K562 (cell line): ENCODE data around the gene SIK3. TPM values are rescaled to one million over a fixed set of nuclear protein-coding genes. Genes with fewer than 3 reads are reported as not detected.

Experiments used
- ATAC-seq: fragments of 200-7000 bp; cut with Tn5 transposase; 3 replicates; pipeline ENCODE4 v1.9.1; 2020; ENCODE audit warnings: moderate library complexity
- BruUV-seq: library from RNA; stranded (reverse); fragments of 400-500 nt; replicated peaks from 2 replicates; lab custom pipeline; 2021; lab: Mats Ljungman, UMichigan
- CTCF ChIA-PET: fragments of 300-600 bp; formaldehyde crosslinking; extraction: SDS; loops from one replicate; lab custom pipeline; 2021; ENCODE audit warnings: low intra/inter-chr PET ratio; lab: Yijun Ruan, JAX
- POLR2A ChIA-PET: fragments of 300-600, 350-650 bp; sonication (Branson Sonifier 250); formaldehyde crosslinking; extraction: SDS; loops from one replicate; lab custom pipeline; 2021; ENCODE audit warnings: antibody characterized with exemption, inconsistent platforms; lab: Yijun Ruan, JAX
- DNase-seq, 4 experiments: peaks; one replicate each; pipeline versions ENCODE4 v3.0.0 to v3.0.0-alpha.2; 2011 to 2018; ENCODE audit warnings: low spot score in 3 of 4, mixed read lengths in 3 of 4; ENCODE audit errors: extremely low read depth in 1 of 4
- FAIRE-seq: peaks from 2 replicates; lab custom pipeline; 2011; peaks lifted over from hg19 to GRCh38; lab: Jason Lieb, UNC
- H2AFZ ChIP-seq: 2 replicates; pipeline ENCODE4 v1.6.0; 2011; ENCODE audit warnings: low read depth, low read length, control low read depth, inconsistent platforms
- H3K27ac ChIP-seq: fragments of 200-600 bp; 3 replicates; pipeline ENCODE4 v1.8.0; 2011; ENCODE audit warnings: low read depth, mild to moderate bottlenecking, control low read depth, inconsistent platforms, low read length, moderate library complexity, mixed read lengths; ENCODE audit errors: extremely low read depth
- H3K27me3 ChIP-seq, 2 experiments: fragments of 300-600 bp in 1 of 2; 2 replicates in 1 of 2; 3 replicates in 1 of 2; pipeline versions ENCODE4 v1.6.0 to v1.8.0; 2011; ENCODE audit warnings: inconsistent platforms in 2 of 2, low read length in 2 of 2, mild to moderate bottlenecking in 1 of 2, mixed read lengths in 1 of 2, moderate library complexity in 1 of 2; ENCODE audit not compliant: control insufficient read depth in 2 of 2, insufficient read depth in 2 of 2
- H3K36me3 ChIP-seq: fragments of 300-600 bp; 3 replicates; pipeline ENCODE4 v1.8.0; 2011; ENCODE audit warnings: mild to moderate bottlenecking, low read length, inconsistent platforms; ENCODE audit not compliant: control insufficient read depth, insufficient read depth
- H3K4me1 ChIP-seq, 2 experiments: fragments of 200-600 bp in 1 of 2; replicated peaks in 1 of 2; 2 replicates in 1 of 2; 3 replicates in 1 of 2; pipeline versions ENCODE4 v1.5.1 to v1.8.0; 2011; ENCODE audit warnings: inconsistent platforms in 2 of 2, low read length in 2 of 2, mild to moderate bottlenecking in 1 of 2, mixed read lengths in 1 of 2, moderate library complexity in 1 of 2; ENCODE audit not compliant: control insufficient read depth in 2 of 2, insufficient read depth in 2 of 2
- H3K4me2 ChIP-seq: 2 replicates; pipeline ENCODE4 v1.6.1; 2011; ENCODE audit warnings: low read length, control low read depth, inconsistent platforms, mixed read lengths; ENCODE audit not compliant: insufficient read depth
- H3K4me3 ChIP-seq: fragments of 200-600 bp; sonication (generic), shearing (Covaris generic); 2 replicates; pipeline ENCODE4 v1.5.1; 2016; ENCODE audit warnings: control low read depth, inconsistent platforms
- H3K79me2 ChIP-seq: fragments of 200-600 bp; 3 replicates; pipeline ENCODE4 v1.8.0; 2011; ENCODE audit warnings: low read length, inconsistent platforms; ENCODE audit not compliant: control insufficient read depth, insufficient read depth
- H3K9ac ChIP-seq, 2 experiments: 2 replicates each; pipeline versions ENCODE4 v1.6.0 to v1.6.1; 2011; ENCODE audit warnings: low read depth in 2 of 2, low read length in 2 of 2, control low read depth in 1 of 2, inconsistent platforms in 1 of 2, mild to moderate bottlenecking in 1 of 2, mixed read lengths in 1 of 2; ENCODE audit not compliant: insufficient read depth in 1 of 2
- H3K9me1 ChIP-seq: one replicate; pipeline ENCODE4 v1.6.0; 2011; ENCODE audit warnings: inconsistent platforms, mild to moderate bottlenecking, low read length, moderate library complexity; ENCODE audit not compliant: control insufficient read depth, insufficient read depth
- H3K9me3 ChIP-seq: replicated peaks from 2 replicates; pipeline ENCODE4 v1.5.1; 2011; ENCODE audit warnings: low read depth, low read length, inconsistent platforms; ENCODE audit not compliant: control insufficient read depth, insufficient read depth
- H4K20me1 ChIP-seq: replicated peaks from 2 replicates; pipeline ENCODE4 v1.6.1; 2011; ENCODE audit warnings: low read length, inconsistent platforms, mixed read lengths; ENCODE audit not compliant: control insufficient read depth, insufficient read depth
- RFX1 ChIP-seq: fragments of 450-650 bp; IDR thresholded peaks from 2 replicates; pipeline ENCODE4 v1.6.1; 2016; ENCODE audit warnings: mild to moderate bottlenecking, moderate library complexity
- ZNF184 ChIP-seq: sonication (generic); formaldehyde crosslinking; IDR thresholded peaks from 2 replicates; pipeline ENCODE4 v1.5.0; 2020; ENCODE audit warnings: missing genetic modification reagents
- ZNF76 ChIP-seq: fragments of 250-450 bp; sonication (Bioruptor Pico); IDR thresholded peaks from 2 replicates; pipeline ENCODE4 v1.4.0; 2020; ENCODE audit warnings: mild to moderate bottlenecking, moderate library complexity, borderline replicate concordance
- WGBS: fragments of 100-300 bp; shearing (Covaris generic); methylation state at CpG from one replicate; pipeline ENCODE4 v1.1.6; 2016; ENCODE audit warnings: low coverage, mixed read lengths; ENCODE audit not compliant: insufficient coverage; ENCODE audit errors: missing lambda C conversion rate; 5-methylcytosine and 5-hydroxymethylcytosine counted together
- in situ Hi-C: fragments of 300-500 bp; cut with MboI; formaldehyde crosslinking; loops from 4 replicates; pipeline ENCODE4 v1.15.0; 2018; ENCODE audit warnings: inconsistent platforms, mixed read lengths
- intact Hi-C: fragments of 100-400 bp; cut with micrococcal nuclease; formaldehyde crosslinking; loops from 2 replicates; pipeline ENCODE4 v1.14.2; 2022
- polyA plus RNA-seq, 8 experiments: library from polyadenylated mRNA; depleted of rRNA in 4 of 8; stranded (reverse) in 5 of 8; unstranded in 3 of 8; fragments of >200 nt; fragmentation: Nextera tagmentation in 2 of 8; fragmentation: Illumina TruSeq in 1 of 8; extraction: Ambion mirVana in 2 of 8; extraction: Trizol in 1 of 8; gene quantifications; 2 replicates each; pipeline versions ENCODE4 v1.2.1 to v1.2.3, GENCODE V29; 2011 to 2014; ENCODE audit warnings: inconsistent platforms in 1 of 8, missing spikeins in 1 of 8
- total RNA-seq, 7 experiments: library from RNA; depleted of rRNA in 6 of 7; stranded (reverse); fragments of >200 nt in 6 of 7; fragmentation: Illumina TruSeq in 2 of 7; extraction: Trizol in 2 of 7; gene quantifications; 2 replicates each; pipeline versions ENCODE4 v1.2.1 to v1.2.3, GENCODE V29; 2011 to 2021; ENCODE audit warnings: low replicate concordance in 1 of 7

Gene SIK3
- total and polyA plus RNA-seq, 9 of the 15 experiments (the other 6 are each of a cell fraction or from before 2014, with no cell fraction given), result 1.6 to 21.6 (median 8.0) TPM

DNA sequence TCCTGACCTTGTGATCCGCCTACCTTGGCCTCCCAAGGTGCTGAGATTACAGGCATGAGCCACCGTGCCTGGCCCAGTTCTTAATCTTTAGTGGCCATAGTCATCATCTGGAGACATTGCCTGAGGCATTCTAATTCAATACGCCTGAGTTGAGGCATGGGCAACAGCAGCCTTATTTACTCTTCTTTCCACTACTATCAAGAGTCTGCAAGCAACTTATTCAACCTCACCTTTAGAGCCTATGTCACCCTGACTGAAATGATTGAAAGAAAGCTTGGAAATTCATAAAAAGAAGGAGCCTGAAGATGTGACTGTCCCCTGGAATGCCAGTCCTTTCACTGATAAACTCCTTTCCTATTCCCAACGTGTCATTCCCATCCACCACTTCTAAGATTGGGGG is 30.1 kb upstream of the SIK3 start:
- no peak overlapping the region for H3K27ac ChIP-seq
- intact Hi-C loops, result no loop called here
- no peak overlapping the region for H2AFZ ChIP-seq
- no peak for TF ChIP-seq ZNF184 (CRISPR knock-in tag)
- TF ChIP-seq, all 486 proteins: peak for 0
- Histone ChIP-seq H3K4me1 (no peaks in the 10 kb centered on the region), H3K79me2 (no peaks in the 10 kb centered on the region), H3K4me3 (no peak overlapping the region), H3K4me2 (no peak overlapping the region), H3K36me3 (no peaks in the 10 kb centered on the region), H4K20me1 (no peaks in the 10 kb centered on the region), H3K27me3 (peaks cover 4 to 14% of the 10 kb centered on the region in 2 experiments; a peak in 4 of 5 replicates), H3K9ac (no peak overlapping the region), H3K9me3 (no peaks in the 10 kb centered on the region), H3K9me1 (no peaks in the 10 kb centered on the region)
- ATAC-seq (no peak), DNase-seq (no peak), FAIRE-seq (no peak)
- ChIA-PET POLR2A (interaction anchor here (0.6 to 1.3 kb wide), 2 partner anchors 9 to 227 kb away, joined by 3 to 4 read pairs; no protein-coding TSS in a partner anchor), CTCF (no interaction called here)
- BruUV-seq, result no TSS peak
- in situ Hi-C loops, result no loop called here
- WGBS, result 8% methylated on average over 4 of the region's 4 CpGs

DNA sequence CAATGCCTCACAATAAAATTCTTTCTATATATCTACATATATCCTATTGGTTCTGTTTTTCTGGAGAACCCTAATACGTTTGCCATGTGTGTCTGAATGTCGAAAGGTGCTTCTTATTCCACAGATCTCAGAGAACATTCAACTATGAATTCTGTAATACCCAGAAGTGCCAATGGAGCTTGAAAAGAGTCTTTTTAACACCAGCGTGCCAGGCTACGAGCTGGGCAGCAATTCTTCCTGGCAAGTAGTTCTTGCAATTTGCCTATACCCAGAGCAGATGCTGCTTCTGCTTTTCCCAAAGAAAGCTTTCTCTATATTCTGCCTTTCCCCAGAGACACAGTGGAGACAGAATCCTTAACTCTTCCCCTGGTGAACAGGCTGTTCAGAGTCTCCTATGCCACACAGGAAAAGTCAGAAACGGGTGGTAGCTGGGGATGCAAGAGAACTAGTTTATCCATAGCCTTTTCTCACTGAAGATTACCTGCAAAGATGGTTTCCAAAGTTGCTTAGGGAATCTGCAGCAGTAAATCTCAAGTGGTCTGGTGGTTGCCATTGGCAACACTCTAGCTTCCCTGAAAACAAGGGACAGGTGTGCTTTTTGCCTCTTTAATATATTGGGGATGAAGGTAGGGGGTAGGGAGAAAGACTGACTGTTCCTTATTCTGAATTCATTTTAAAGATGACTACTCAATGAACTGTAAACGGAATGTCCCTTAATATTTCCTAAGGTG is 29.1 kb upstream of the SIK3 start:
- CTCF ChIA-PET, result no interaction called here
- ATAC-seq (no peak), DNase-seq (no peak), FAIRE-seq (no peak)
- H3K9me3 ChIP-seq, result no peaks in the 10 kb centered on the region
- no peak overlapping the region for H3K9ac ChIP-seq
- H3K9me1 ChIP-seq, result no peaks in the 10 kb centered on the region
- TF ChIP-seq RFX1 (peak; percentile 68), ZNF76 (CRISPR knock-in tag) (no peak)
- no TSS peak for BruUV-seq
- no peaks in the 10 kb centered on the region for H3K4me1 ChIP-seq
- H3K4me2 ChIP-seq, result no peak overlapping the region
- H3K79me2 ChIP-seq, result no peaks in the 10 kb centered on the region
- no peak overlapping the region for H3K27ac ChIP-seq
- no peaks in the 10 kb centered on the region for H3K36me3 ChIP-seq
- H2AFZ ChIP-seq, result no peak overlapping the region
- POLR2A ChIA-PET, result interaction anchor here (0.8 to 1.5 kb wide), 3 partner anchors 8 to 17 kb away, joined by 3 to 7 read pairs (median 3); partner anchors contain the start of gene PAFAH1B2
- no peaks in the 10 kb centered on the region for H4K20me1 ChIP-seq
- H3K4me3 ChIP-seq, result no peak overlapping the region
- H3K27me3 ChIP-seq, result peaks cover 2 to 14% of the 10 kb centered on the region in 2 experiments; a peak in 4 of 5 replicates
- in situ Hi-C loops (no loop called here), intact Hi-C loops (no loop called here)
- 4% methylated on average over 6 of the region's 6 CpGs for WGBS
